ENCODE data around the gene NUDCD3. TPM values are rescaled to one million over a fixed set of nuclear protein-coding genes. Genes with fewer than 3 reads are reported as not detected.

Gene NUDCD3
- total RNA-seq, 1 donor: 47.1 TPM

GRCh38 chr7:44400033-44400511 is 90.4 kb downstream of the NUDCD3 start:
- DNase-seq (ENCODE audit: low read depth): no peak
- no peak for TF ChIP-seq CTCF (IDR thresholded peaks at IDR 0.05; ENCODE audit: insufficient read depth, low read length)
- no peak overlapping the region for H3K4me3 ChIP-seq (ENCODE audit: low read depth, low read length)

- TF ChIP-seq CTCF (IDR thresholded peaks at IDR 0.05; ENCODE audit: insufficient read depth, low read length): no peak
- no peak overlapping the region for H3K4me3 ChIP-seq (ENCODE audit: low read depth, low read length)
- DNase-seq (ENCODE audit: low read depth): no peak
Measured at GRCh38 chr7:44398953-44399574, 91.4 kb downstream of the NUDCD3 start.

GRCh38 chr7:44398511-44398911 is 91.9 kb downstream of the NUDCD3 start:
- no peak overlapping the region for H3K4me3 ChIP-seq (ENCODE audit: low read depth, low read length)
- no peak for DNase-seq (ENCODE audit: low read depth)
- no peak for TF ChIP-seq CTCF (IDR thresholded peaks at IDR 0.05; ENCODE audit: insufficient read depth, low read length)

GRCh38 chr7:44396931-44397545 is 93.4 kb downstream of the NUDCD3 start:
- H3K4me3 ChIP-seq (ENCODE audit: low read depth, low read length): no peak overlapping the region
- TF ChIP-seq CTCF (IDR thresholded peaks at IDR 0.05; ENCODE audit: insufficient read depth, low read length): no peak
- DNase-seq (ENCODE audit: low read depth): peak; percentile 21

GRCh38 chr7:44396496-44396895 is 94.0 kb downstream of the NUDCD3 start:
- no peak for DNase-seq (ENCODE audit: low read depth)
- no peak for TF ChIP-seq CTCF (IDR thresholded peaks at IDR 0.05; ENCODE audit: insufficient read depth, low read length)
- H3K4me3 ChIP-seq (ENCODE audit: low read depth, low read length): no peak overlapping the region

GRCh38 chr7:44395067-44395466 is 95.4 kb downstream of the NUDCD3 start:
- TF ChIP-seq CTCF (IDR thresholded peaks at IDR 0.05; ENCODE audit: insufficient read depth, low read length): no peak
- H3K4me3 ChIP-seq (ENCODE audit: low read depth, low read length): no peak overlapping the region
- no peak for DNase-seq (ENCODE audit: low read depth)
